GM12873 (cell line): ENCODE data around the gene CDC26.

Experiments used
- TF ChIP-seq, protein P1 (sequence below): IDR thresholded peaks from 2 replicates; pipeline ENCODE4 v1.5.1; 2012; ENCODE audit warnings: low read depth, mild to moderate bottlenecking, moderate library complexity, low read length, control low read depth; ENCODE audit not compliant: insufficient read depth; ENCODE audit errors: missing control alignments

Gene CDC26

DNA sequence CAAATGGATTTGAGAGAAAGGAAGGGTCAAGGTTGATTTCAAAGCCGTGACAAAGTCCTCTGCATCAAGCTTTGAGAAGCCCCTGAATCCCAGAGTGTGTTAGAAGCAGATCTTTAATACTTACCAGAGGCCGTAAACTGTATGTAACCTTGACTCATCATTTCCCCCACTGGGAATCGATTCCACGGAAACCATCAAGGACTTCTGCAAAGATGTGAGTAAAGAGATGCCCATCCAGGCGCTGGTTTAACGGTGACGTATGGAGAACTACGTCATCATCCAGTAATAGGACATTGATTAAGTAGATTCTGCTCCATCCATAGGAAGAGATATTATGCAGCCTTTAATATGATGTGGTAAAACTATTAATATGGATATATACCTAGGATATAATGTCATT lies 26.2 kb upstream of the CDC26 start:
- TF ChIP-seq, protein P1, sequence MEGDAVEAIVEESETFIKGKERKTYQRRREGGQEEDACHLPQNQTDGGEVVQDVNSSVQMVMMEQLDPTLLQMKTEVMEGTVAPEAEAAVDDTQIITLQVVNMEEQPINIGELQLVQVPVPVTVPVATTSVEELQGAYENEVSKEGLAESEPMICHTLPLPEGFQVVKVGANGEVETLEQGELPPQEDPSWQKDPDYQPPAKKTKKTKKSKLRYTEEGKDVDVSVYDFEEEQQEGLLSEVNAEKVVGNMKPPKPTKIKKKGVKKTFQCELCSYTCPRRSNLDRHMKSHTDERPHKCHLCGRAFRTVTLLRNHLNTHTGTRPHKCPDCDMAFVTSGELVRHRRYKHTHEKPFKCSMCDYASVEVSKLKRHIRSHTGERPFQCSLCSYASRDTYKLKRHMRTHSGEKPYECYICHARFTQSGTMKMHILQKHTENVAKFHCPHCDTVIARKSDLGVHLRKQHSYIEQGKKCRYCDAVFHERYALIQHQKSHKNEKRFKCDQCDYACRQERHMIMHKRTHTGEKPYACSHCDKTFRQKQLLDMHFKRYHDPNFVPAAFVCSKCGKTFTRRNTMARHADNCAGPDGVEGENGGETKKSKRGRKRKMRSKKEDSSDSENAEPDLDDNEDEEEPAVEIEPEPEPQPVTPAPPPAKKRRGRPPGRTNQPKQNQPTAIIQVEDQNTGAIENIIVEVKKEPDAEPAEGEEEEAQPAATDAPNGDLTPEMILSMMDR: no peak

- TF ChIP-seq, protein P1: no peak
Measured at GRCh38 chr9:113299800-113300292, 24.5 kb upstream of the CDC26 start.

- TF ChIP-seq, protein P1: no peak
Measured at GRCh38 chr9:113298924-113299770, 23.8 kb upstream of the CDC26 start.

- TF ChIP-seq, protein P1: no peak
Measured at GRCh38 chr9:113298311-113298710, 22.9 kb upstream of the CDC26 start.

DNA sequence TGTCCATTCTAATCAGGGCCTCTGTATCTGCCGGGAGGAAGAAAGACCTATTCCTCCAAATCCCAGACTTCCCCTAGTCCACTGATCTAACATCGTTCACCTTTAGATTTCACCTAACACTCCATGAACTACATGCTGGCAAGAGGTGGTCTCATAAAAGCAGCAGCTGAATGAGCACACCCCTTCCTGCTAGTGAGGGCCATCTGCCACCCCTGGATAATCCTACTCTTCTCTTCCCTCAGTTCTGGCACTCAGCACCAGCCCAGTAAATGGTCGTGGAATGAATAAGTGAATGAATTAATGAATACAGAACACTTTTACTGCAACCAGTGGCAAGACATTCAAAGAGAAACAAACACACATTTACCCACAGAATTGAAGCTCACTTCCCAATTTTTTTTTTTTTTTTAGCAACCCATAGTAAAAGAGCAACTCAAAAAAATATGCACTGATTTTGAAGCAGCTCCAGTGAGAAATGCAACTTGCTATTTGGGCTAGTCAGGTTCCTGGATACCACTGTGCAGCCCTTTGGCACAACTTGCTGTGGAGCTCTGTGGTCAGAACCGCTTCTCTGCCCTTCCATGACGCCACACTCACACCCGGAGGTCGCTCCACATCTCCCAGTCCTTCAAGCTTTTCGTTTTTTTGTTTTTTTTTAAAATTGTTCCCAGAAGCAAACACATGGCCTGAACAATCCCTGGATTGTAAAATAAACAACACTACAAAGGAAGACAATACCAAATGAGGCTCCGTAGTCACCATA lies 21.6 kb upstream of the CDC26 start:
- TF ChIP-seq, protein P1: no peak

- TF ChIP-seq, protein P1: no peak
Measured at GRCh38 chr9:113293285-113293878, 18.0 kb upstream of the CDC26 start.
